HG02938 (cell line): ENCODE data around the gene AK9.
"Not testable (repeated sequence)": the region's sequence is repeated elsewhere in the genome, so short reads cannot be mapped to it uniquely, and the experiment has no call there.

ENCODE experiments used
- ATAC-seq: cut with Tn5 transposase; IDR thresholded peaks from one replicate; pipeline ENCODE4 v1.9.1; 2021; ENCODE audit warnings: mild to moderate bottlenecking, moderate library complexity; ENCODE audit not compliant: unreplicated experiment

AK9 gene

GRCh38 chr6:109690737-109691621 lies at the start of gene AK9, which contains the start of gene FIG4:
AK9 (minus strand) TSS chr6:109691202; CDS start chr6:109675745, 15,457 bp downstream.
FIG4 (plus strand) TSS chr6:109691296; CDS start chr6:109691436, 140 bp downstream.
- peak; percentile 93 for ATAC-seq

GRCh38 chr6:109740787-109741186 lies 49.8 kb upstream of the AK9 start:
- no peak for ATAC-seq

GRCh38 chr6:109739686-109740085 lies 48.7 kb upstream of the AK9 start:
- no peak for ATAC-seq

GRCh38 chr6:109738667-109739066 lies 47.7 kb upstream of the AK9 start:
- no peak for ATAC-seq

- no peak for ATAC-seq
These were observed 47.3 kb upstream of the AK9 start for GRCh38 chr6:109738255-109738654.

- ATAC-seq = no peak
These were observed 45.4 kb upstream of the AK9 start for GRCh38 chr6:109736273-109737025.

GRCh38 chr6:109725250-109725649 lies 34.2 kb upstream of the AK9 start:
- ATAC-seq = not testable (repeated sequence)

- no peak for ATAC-seq
These were observed 31.7 kb upstream of the AK9 start for GRCh38 chr6:109722564-109723254.

- no peak for ATAC-seq
These were observed 31.0 kb upstream of the AK9 start for GRCh38 chr6:109722011-109722410.

GRCh38 chr6:109720311-109720710 lies 29.3 kb upstream of the AK9 start:
- ATAC-seq = no peak

GRCh38 chr6:109718991-109719390 lies 28.0 kb upstream of the AK9 start:
- ATAC-seq = no peak

GRCh38 chr6:109717971-109718370 lies 27.0 kb upstream of the AK9 start:
- no peak for ATAC-seq

- no peak for ATAC-seq
These were observed 24.6 kb upstream of the AK9 start for GRCh38 chr6:109715616-109716015.

GRCh38 chr6:109714611-109715010 lies 23.6 kb upstream of the AK9 start:
- no peak for ATAC-seq

- ATAC-seq = no peak
These were observed 23.2 kb upstream of the AK9 start for GRCh38 chr6:109714166-109714565.

- ATAC-seq = no peak
These were observed 22.1 kb upstream of the AK9 start for GRCh38 chr6:109713097-109713496.

GRCh38 chr6:109708099-109708498 lies 17.1 kb upstream of the AK9 start:
- ATAC-seq = not testable (repeated sequence)

- ATAC-seq = no peak
These were observed 15.5 kb upstream of the AK9 start for GRCh38 chr6:109706513-109706912.

- peak; percentile 86 for ATAC-seq
These were observed 14.3 kb upstream of the AK9 start for GRCh38 chr6:109705258-109705657.

GRCh38 chr6:109702791-109703190 lies 11.8 kb upstream of the AK9 start:
- ATAC-seq = no peak

GRCh38 chr6:109701774-109702173 lies 10.8 kb upstream of the AK9 start:
- no peak for ATAC-seq
